Upper lobe of left lung (tissue), 6 donors: ENCODE measurements around the gene TRDMT1. TPM values are rescaled to one million over a fixed set of nuclear protein-coding genes. Genes with fewer than 3 reads are reported as not detected.

ENCODE experiments used
- ATAC-seq, 2 donors: fragments of 200-7000 bp; cut with Tn5 transposase; one replicate each; pipeline ENCODE4 v1.9.1; 2022; ENCODE audit warnings: mild to moderate bottlenecking in 2 of 2, moderate library complexity in 2 of 2; ENCODE audit not compliant: low FRiP score in 2 of 2
- DNase-seq, 2 donors: peaks; one replicate each; pipeline ENCODE4 v3.0.0-alpha.2; 2019 to 2020
- H3K27ac ChIP-seq, 4 donors: fragments of 200-600 bp; sonication (generic); one replicate each; pipeline ENCODE4 v1.5.1; 2016 to 2019
- H3K27me3 ChIP-seq, 4 donors: fragments of 200-600 bp; sonication (generic); one replicate each; pipeline ENCODE4 v1.5.1; 2017 to 2019
- H3K36me3 ChIP-seq, 4 donors: fragments of 200-600 bp; sonication (generic); one replicate each; pipeline ENCODE4 v1.5.1; 2016 to 2019
- H3K4me1 ChIP-seq, 4 donors: fragments of 200-600 bp; sonication (generic); one replicate each; pipeline ENCODE4 v1.5.1; 2018 to 2019
- H3K4me3 ChIP-seq, 4 donors: fragments of 200-600 bp; sonication (generic); one replicate each; pipeline ENCODE4 v1.5.1; 2017 to 2019; ENCODE audit warnings: mild to moderate bottlenecking in 2 of 4, moderate library complexity in 1 of 4
- H3K9me3 ChIP-seq, 4 donors: fragments of 200-600 bp; sonication (generic); one replicate each; pipeline ENCODE4 v1.5.1; 2018 to 2019
- EP300 ChIP-seq, 4 donors: sonication (generic); formaldehyde crosslinking; IDR thresholded peaks; one replicate each; pipeline ENCODE4 v1.5.1; 2017; ENCODE audit warnings: antibody characterized with exemption in 4 of 4, control low read depth in 2 of 4
- POLR2A ChIP-seq, 4 donors: fragments of 450-650 bp; IDR thresholded peaks; one replicate each; pipeline ENCODE4 v1.5.1; 2016 to 2017; ENCODE audit warnings: antibody characterized with exemption in 4 of 4, mild to moderate bottlenecking in 2 of 4
- POLR2AphosphoS5 ChIP-seq, 2 donors: sonication (generic); formaldehyde crosslinking; IDR thresholded peaks; one replicate each; pipeline ENCODE4 v1.5.1; 2017; ENCODE audit warnings: antibody characterized with exemption in 2 of 2
- WGBS, 2 donors: methylation state at CpG; one replicate each; pipeline ENCODE4 v1.1.5; 2017 to 2018; 5-methylcytosine and 5-hydroxymethylcytosine counted together
- total RNA-seq, 6 donors: library from RNA; depleted of rRNA in 4 of 6; stranded (reverse); fragments of >200 nt in 4 of 6; gene quantifications; one replicate each; pipeline versions ENCODE4 v1.1.0 to v1.2.1, GENCODE V29; 2016 to 2021
- TF ChIP-seq, protein P1 (sequence below), 6 experiments: fragments of 450-650 bp in 4 of 6; fragments of 200-600 bp in 2 of 6; sonication (generic) in 2 of 6; IDR thresholded peaks; one replicate each; pipeline ENCODE4 v1.5.1; 2016 to 2019; ENCODE audit warnings: antibody characterized with exemption in 6 of 6
- donor health status: DM: no; HTN: no; CAD: no; lungs with moderate emphysema.
- donor health status: DM: no; HTN: yes; CAD: no; lungs with severe emphysema.

The TRDMT1 gene
- total RNA-seq, 6 donors from 2014 or later, result 5.8 to 22.0 (median 7.4) TPM

DNA sequence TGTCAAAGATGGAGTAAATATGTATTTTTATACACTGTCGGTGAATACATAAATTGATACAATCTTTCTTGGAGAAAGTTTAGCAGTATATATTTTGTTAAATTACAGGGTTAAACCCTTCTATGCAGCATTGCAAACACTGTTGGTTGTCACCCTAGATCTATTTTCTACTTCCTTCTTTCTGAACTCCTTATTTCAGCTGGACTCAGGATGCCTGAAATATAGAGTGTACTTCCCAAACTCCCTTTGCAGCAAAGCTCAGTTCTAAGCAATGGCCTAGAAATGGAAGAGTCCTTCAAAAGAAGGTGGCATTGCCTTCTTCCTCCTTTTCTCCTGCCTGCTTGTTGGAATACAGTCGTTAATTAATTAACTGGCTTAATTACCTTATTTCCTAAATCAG is 92.4 kb downstream of the TRDMT1 start:
- no peaks in the 10 kb centered on the region for H3K36me3 ChIP-seq
- H3K27ac ChIP-seq, result no peak overlapping the region
- no peak for DNase-seq
- H3K27me3 ChIP-seq, result no peaks in the 10 kb centered on the region
- 89 to 93% methylated on average over 2 of the region's 2 CpGs for WGBS, 2 donors
- no peaks in the 10 kb centered on the region for H3K4me1 ChIP-seq
- no peak for ATAC-seq
- H3K4me3 ChIP-seq, result no peak overlapping the region
- no peaks in the 10 kb centered on the region for H3K9me3 ChIP-seq
- TF ChIP-seq POLR2A (IDR thresholded peaks at IDR 0.05) (no peak), POLR2AphosphoS5 (IDR thresholded peaks at IDR 0.05) (no peak), EP300 (IDR thresholded peaks at IDR 0.05) (no peak)
- TF ChIP-seq, protein P1, sequence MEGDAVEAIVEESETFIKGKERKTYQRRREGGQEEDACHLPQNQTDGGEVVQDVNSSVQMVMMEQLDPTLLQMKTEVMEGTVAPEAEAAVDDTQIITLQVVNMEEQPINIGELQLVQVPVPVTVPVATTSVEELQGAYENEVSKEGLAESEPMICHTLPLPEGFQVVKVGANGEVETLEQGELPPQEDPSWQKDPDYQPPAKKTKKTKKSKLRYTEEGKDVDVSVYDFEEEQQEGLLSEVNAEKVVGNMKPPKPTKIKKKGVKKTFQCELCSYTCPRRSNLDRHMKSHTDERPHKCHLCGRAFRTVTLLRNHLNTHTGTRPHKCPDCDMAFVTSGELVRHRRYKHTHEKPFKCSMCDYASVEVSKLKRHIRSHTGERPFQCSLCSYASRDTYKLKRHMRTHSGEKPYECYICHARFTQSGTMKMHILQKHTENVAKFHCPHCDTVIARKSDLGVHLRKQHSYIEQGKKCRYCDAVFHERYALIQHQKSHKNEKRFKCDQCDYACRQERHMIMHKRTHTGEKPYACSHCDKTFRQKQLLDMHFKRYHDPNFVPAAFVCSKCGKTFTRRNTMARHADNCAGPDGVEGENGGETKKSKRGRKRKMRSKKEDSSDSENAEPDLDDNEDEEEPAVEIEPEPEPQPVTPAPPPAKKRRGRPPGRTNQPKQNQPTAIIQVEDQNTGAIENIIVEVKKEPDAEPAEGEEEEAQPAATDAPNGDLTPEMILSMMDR (IDR thresholded peaks at IDR 0.05), result no peak

DNA sequence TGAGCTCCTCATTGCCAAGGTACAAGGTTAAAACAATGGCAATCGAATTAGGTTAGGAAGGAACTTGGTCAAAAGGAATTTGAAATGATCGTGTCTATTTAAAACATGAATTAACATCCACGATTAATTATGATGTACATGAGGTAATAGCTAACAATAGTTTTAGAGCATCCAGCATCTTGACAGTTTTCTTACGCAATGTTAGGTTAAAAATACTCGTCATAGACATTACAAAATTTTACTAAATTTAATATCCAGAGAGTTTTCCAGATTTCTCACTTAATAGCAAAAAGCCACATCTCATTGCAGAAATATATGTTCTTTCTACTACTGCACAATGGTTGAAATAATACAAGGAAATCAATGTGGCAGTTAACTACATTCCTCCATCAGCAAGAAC is 94.5 kb downstream of the TRDMT1 start:
- Histone ChIP-seq H3K36me3 (no peaks in the 10 kb centered on the region), H3K27me3 (no peaks in the 10 kb centered on the region), H3K4me3 (no peak overlapping the region), H3K4me1 (no peaks in the 10 kb centered on the region), H3K9me3 (no peaks in the 10 kb centered on the region), H3K27ac (no peak overlapping the region)
- no peak for ATAC-seq
- TF ChIP-seq EP300 (IDR thresholded peaks at IDR 0.05), result no peak
- TF ChIP-seq POLR2AphosphoS5 (IDR thresholded peaks at IDR 0.05), result no peak
- TF ChIP-seq, protein P1 (IDR thresholded peaks at IDR 0.05), result no peak
- no peak for TF ChIP-seq POLR2A (IDR thresholded peaks at IDR 0.05)
- WGBS, 2 donors, result 70 to 77% methylated on average over 5 of the region's 5 CpGs
- DNase-seq, result no peak

DNA sequence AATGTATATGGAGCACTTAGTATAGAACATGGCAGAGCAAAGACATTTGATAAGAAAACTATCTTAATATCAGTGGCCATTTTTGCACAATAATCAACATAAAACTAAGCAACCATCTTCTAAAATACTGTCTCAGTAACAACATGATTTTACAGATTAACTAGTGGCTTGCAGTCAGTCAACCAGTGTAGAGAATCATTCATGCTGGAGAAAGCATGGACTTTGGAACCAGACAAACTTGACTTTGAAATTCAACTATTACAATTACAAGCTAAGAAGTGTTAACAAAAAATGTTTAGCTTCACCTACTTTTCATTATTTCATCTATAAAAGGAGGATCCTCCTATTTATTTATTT is 99.6 kb downstream of the TRDMT1 start:
- TF ChIP-seq EP300 (IDR thresholded peaks at IDR 0.05) (no peak), POLR2AphosphoS5 (IDR thresholded peaks at IDR 0.05) (no peak), POLR2A (IDR thresholded peaks at IDR 0.05) (no peak)
- TF ChIP-seq, protein P1 (IDR thresholded peaks at IDR 0.05), result no peak

DNA sequence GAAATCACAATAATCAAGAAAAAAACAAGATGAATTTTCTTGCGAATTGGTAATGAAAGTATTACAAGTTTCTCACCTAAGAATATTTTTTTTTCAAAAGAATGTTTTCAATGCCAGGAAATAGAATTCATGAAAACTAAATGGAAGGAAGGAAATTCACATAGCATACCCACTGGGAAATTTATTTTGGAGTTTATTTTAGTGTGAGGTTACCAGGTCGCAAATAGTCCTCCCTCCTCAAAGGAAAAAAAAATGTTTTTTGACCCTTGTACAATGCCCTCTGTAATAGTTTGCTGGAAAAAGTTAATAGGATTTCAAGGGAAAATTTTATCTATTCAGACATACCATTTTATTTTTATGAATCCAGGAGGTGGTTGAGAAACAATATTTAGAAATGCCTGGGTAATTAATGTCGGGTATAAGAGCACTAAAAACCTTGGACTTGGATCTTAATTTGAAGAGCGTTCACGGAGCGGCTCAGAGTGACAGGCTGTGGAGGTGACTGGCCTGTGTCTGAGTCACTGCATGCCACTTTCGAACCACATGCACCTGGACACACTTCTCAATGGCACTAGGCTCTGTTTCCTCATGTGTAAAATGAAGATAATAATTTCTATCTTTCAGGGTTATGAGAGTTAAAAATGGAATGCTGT is 100.1 kb downstream of the TRDMT1 start:
- Histone ChIP-seq H3K4me1 (peaks cover 0 to 4% (median 0%) of the 10 kb centered on the region in 4 donors), H3K27me3 (no peaks in the 10 kb centered on the region), H3K36me3 (no peaks in the 10 kb centered on the region), H3K9me3 (no peaks in the 10 kb centered on the region), H3K4me3 (no peak overlapping the region), H3K27ac (no peak overlapping the region)
- DNase-seq (no peak), ATAC-seq (no peak)
- TF ChIP-seq POLR2A (IDR thresholded peaks at IDR 0.05) (no peak), EP300 (IDR thresholded peaks at IDR 0.05) (no peak), POLR2AphosphoS5 (IDR thresholded peaks at IDR 0.05) (no peak)
- TF ChIP-seq, protein P1 (IDR thresholded peaks at IDR 0.05), result no peak
- 72 to 73% methylated on average over 7 of the region's 7 CpGs for WGBS, 2 donors

More for the DNA sequence above, 99.6 kb downstream of the TRDMT1 start:
- no peak overlapping the region for H3K4me3 ChIP-seq
- H3K27me3 ChIP-seq, result no peaks in the 10 kb centered on the region
- no peaks in the 10 kb centered on the region for H3K36me3 ChIP-seq
- peaks cover 0 to 4% (median 0%) of the 10 kb centered on the region in 4 donors for H3K4me1 ChIP-seq
- no peak for ATAC-seq
- no peak overlapping the region for H3K27ac ChIP-seq
- no peak for DNase-seq
- no peaks in the 10 kb centered on the region for H3K9me3 ChIP-seq

DNA sequence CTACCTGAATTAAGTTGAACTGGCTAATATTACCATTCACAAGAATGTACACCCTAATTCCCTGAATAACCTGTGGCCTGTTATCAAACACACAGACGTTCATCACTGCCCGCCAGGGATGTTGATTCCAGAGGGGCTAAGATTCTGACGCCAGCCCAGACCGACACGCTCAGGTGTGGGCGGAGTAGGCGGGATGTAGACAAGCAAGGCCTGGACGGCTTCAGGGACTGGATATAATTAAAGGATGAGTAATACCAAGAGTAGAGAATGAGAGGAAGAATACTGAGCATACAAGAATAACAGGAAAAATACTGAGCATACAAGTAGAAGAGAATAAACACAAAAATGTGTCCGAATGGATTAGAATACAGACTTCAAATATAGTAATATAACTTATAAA is 100.9 kb downstream of the TRDMT1 start:
- WGBS, 2 donors, result 73 to 89% methylated on average over 9 of the region's 9 CpGs

More for the DNA sequence above, 100.9 kb downstream of the TRDMT1 start:
- TF ChIP-seq EP300 (IDR thresholded peaks at IDR 0.05) (no peak), POLR2A (IDR thresholded peaks at IDR 0.05) (no peak), POLR2AphosphoS5 (IDR thresholded peaks at IDR 0.05) (no peak)
- TF ChIP-seq, protein P1 (IDR thresholded peaks at IDR 0.05), result no peak
- Histone ChIP-seq H3K4me3 (no peak overlapping the region), H3K27me3 (no peaks in the 10 kb centered on the region), H3K9me3 (no peaks in the 10 kb centered on the region), H3K4me1 (peaks cover 0 to 4% (median 0%) of the 10 kb centered on the region in 4 donors), H3K36me3 (no peaks in the 10 kb centered on the region), H3K27ac (no peak overlapping the region)
- ATAC-seq (no peak), DNase-seq (no peak)
